GM12891 (cell line): ENCODE data around the gene SRPK1.

ENCODE experiments used
- PAX5 ChIP-seq: IDR thresholded peaks from 2 replicates; pipeline ENCODE4 v1.6.1; 2011; ENCODE audit warnings: low read length, moderate library complexity, mild to moderate bottlenecking; ENCODE audit not compliant: insufficient read depth, severe bottlenecking
- POLR2A ChIP-seq: IDR thresholded peaks from 2 replicates; pipeline ENCODE4 v1.6.1; 2011; ENCODE audit warnings: low read depth, low read length, control low read depth
- POLR2AphosphoS5 ChIP-seq: IDR thresholded peaks from 2 replicates; pipeline ENCODE4 v1.6.1; 2011; ENCODE audit warnings: low read depth, low read length, control low read depth
- POU2F2 ChIP-seq: IDR thresholded peaks from 2 replicates; pipeline ENCODE4 v1.6.1; 2011; ENCODE audit warnings: low read depth, mild to moderate bottlenecking, control low read depth, low read length, moderate library complexity
- SPI1 ChIP-seq: IDR thresholded peaks from 2 replicates; pipeline ENCODE4 v1.6.1; 2011; ENCODE audit warnings: low read depth, low read length, control low read depth
- TAF1 ChIP-seq: IDR thresholded peaks from 2 replicates; pipeline ENCODE4 v1.6.1; 2011; ENCODE audit warnings: low read depth, low read length, control low read depth

DNA sequence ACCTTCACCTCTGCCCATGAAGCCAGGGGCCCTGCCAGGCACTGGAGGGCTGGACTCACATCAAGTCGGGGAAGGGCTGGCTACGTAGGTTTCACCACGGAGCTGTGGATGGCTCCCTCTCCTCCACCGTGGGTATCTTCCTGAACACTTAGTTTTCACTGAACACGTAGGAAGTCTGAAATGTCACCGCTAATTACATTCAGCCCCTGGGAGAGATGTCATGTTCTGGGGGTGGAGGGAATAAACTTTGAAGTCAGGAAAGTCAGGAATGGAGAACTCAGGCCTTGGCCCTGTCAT, 109.3 kb downstream of the SRPK1 start:
- TF ChIP-seq POLR2A (no peak), POLR2AphosphoS5 (no peak), POU2F2 (no peak), TAF1 (no peak), PAX5 (no peak), SPI1 (no peak)
